GM19043 (cell line): ENCODE results near the gene RNF144A.
A peak's percentile ranks its signal among the peaks of the same experiment; 100 is the strongest.

Experiments used
- ATAC-seq: cut with Tn5 transposase; IDR thresholded peaks from one replicate; pipeline ENCODE4 v1.9.1; 2021; ENCODE audit warnings: low read depth; ENCODE audit not compliant: unreplicated experiment

Gene RNF144A

GRCh38 chr2:6906165-6906741 is 11.0 kb upstream of the RNF144A start:
- no peak for ATAC-seq

- ATAC-seq: no peak
Measured at GRCh38 chr2:6908291-6908690, 8.9 kb upstream of the RNF144A start.

- ATAC-seq: peak; percentile 98
Measured at GRCh38 chr2:6909431-6910385, 7.5 kb upstream of the RNF144A start.

- ATAC-seq: no peak
Measured at GRCh38 chr2:6911721-6912120, 5.5 kb upstream of the RNF144A start.

- no peak for ATAC-seq
Measured at GRCh38 chr2:6913415-6914157, 3.6 kb upstream of the RNF144A start.

- ATAC-seq: no peak
Measured at GRCh38 chr2:6914828-6915227, 2.4 kb upstream of the RNF144A start.

- no peak for ATAC-seq
Measured at GRCh38 chr2:6915399-6915798, 1.8 kb upstream of the RNF144A start.

GRCh38 chr2:6916224-6916623 is 988 bp upstream of the RNF144A start:
- no peak for ATAC-seq

GRCh38 chr2:6916736-6917070 is 509 bp upstream of the RNF144A start:
- ATAC-seq: no peak

GRCh38 chr2:6917761-6918421 is 679 bp downstream of the RNF144A start:
- peak; percentile 14 for ATAC-seq

GRCh38 chr2:6919901-6920742 is 2.9 kb downstream of the RNF144A start:
- no peak for ATAC-seq

GRCh38 chr2:6920743-6921064 is 3.5 kb downstream of the RNF144A start:
- ATAC-seq: no peak

- ATAC-seq: no peak
Measured at GRCh38 chr2:6921321-6921922, 4.2 kb downstream of the RNF144A start.

GRCh38 chr2:6922201-6922656 is 5.0 kb downstream of the RNF144A start:
- no peak for ATAC-seq

- no peak for ATAC-seq
Measured at GRCh38 chr2:6923319-6923718, 6.1 kb downstream of the RNF144A start.

GRCh38 chr2:6924101-6924923 is 7.1 kb downstream of the RNF144A start:
- ATAC-seq: no peak

- ATAC-seq: no peak
Measured at GRCh38 chr2:6924924-6925409, 7.8 kb downstream of the RNF144A start.

- no peak for ATAC-seq
Measured at GRCh38 chr2:6926071-6926732, 9.0 kb downstream of the RNF144A start.
